Stimulated activated naive CD4-positive, alpha-beta T cell treated with Interleukin-2 at 50 U/mL for 16 hours (primary cell): ENCODE data around the gene SYN1.

Source experiments
- DNase-seq: peaks from one replicate; lab custom pipeline; 2025; lab: John Stamatoyannopoulos, UW

The SYN1 gene

DNA sequence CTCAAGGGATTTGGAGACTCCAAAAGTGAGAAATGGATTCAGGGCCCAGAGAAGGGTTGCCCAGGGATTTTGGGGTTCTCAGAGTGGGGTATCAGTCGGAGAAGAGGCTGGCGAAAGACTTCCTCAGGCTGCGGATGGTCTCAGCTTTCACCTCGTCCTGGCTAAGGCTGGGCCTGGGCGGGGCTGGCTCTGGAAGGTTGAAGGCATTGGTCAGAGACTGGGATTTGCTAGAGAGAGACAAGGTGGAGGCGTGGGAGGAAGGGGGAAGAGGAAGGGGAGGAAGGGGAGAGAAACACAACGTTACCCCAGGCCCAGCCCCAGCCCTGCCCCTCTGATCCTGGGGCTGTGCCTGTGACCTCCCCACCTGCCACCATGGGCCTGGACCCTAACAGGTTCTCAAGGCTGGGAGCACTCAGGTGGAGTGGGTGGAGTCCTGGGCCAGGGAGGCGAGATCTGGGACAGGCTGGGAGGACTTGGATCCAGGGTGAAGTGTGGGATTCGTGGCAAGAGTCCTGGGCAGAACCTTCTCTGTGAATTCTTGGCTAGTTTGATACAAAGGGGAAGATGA, 46.8 kb downstream of the SYN1 start:
- no peak for DNase-seq

DNA sequence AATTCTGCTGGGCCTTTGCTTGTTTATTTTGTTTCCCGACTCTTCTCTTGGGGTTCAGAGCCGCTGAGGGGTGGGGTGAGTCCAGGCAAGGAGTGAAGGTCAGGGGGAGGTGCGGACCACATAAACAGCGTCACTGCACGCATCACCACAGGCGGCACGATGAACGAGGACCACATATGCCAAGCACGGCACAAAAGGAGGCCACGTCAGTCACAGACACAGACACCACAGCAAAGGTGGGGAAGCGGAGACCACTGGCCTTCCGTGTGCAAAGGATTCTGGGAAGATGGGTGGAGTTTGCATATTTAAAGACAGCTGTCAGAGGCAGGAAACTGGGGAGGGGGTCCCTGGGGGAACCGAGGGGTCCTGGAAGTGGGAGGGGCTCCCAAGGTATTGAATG, 47.8 kb downstream of the SYN1 start:
- DNase-seq: no peak

GRCh38 chrX:47571215-47571614, 48.4 kb downstream of the SYN1 start:
- DNase-seq: no peak

GRCh38 chrX:47570794-47571193, 48.9 kb downstream of the SYN1 start:
- DNase-seq: no peak

- DNase-seq: peak; percentile 9
These were observed 50.9 kb downstream of the SYN1 start for GRCh38 chrX:47568656-47569295.

DNA sequence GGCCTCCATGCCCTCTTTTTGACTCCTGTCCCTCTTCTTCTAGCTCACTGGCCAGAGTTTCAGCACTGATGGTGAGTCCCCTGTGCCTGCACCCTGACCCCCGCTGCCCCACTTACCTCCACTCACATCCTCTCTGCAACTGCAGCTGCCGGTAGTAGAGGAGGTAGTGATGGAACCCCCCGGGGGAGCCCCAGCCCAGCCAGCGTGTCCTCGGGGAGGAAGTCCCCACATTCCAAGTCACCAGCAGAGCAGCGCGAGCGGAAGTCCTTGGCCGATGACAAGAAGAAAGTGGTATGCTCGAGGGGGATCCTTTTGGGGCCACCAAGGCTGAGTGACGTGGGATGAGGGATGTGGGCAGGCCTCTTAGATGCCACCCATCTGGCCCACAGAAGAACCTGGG, 52.8 kb downstream of the SYN1 start:
- DNase-seq: no peak

DNA sequence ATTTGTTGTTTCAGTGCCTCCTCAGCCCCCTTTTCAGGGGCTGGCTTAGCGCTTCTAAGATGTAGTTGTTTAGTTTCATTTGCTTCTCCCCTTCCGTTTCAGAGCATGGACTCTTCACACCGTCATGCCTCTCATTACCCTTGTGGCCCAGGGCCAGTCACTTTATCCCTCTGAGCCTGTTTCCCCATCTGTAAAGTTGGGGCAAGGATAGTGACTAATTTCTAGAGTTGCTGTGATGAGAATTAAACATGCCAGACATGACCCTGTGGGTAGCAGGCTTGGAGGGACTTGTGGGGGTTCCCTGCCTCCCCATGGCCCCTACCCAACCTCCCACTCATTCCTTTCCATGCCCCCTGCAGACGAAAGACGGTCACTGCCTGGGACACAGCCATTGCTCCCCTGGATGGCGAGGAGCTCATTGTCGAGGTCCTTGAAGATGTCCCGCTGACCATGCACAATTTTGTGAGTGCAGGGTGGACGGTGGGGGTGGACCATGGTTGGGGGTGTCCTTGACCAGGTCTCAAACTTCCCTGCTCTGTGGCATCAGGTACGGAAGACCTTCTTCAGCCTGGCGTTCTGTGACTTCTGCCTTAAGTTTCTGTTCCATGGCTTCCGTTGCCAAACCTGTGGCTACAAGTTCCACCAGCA, 55.1 kb downstream of the SYN1 start:
- no peak for DNase-seq

- peak; percentile 12 for DNase-seq
These were observed 55.8 kb downstream of the SYN1 start for GRCh38 chrX:47563801-47564315.

DNA sequence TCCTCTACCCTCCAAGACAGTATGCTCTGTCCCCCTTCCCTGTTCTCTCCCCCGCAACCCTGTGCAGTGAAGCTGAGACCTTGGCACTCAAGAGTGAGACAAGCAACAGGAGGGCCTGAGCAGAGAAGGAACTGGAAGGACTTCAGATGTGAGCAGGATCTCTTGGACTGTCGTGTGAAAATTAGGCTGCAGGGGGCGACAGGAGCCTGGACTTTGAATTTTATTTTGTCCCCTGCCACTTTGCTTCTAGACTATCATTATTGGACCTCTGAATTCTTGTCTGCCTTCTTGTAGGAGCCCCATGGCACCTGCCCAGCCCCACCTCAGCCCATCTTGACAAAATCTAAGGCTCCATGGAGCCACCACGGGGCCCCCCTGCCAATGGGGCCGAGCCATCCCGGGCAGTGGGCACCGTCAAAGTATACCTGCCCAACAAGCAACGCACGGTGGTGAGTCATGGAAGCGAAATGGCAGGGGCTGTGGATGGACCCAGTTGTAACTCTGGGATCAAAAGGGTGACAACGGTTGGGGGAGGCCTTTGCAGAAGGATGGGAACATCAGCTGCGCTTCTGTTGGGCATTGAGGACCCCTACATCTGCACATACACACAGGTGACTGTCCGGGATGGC, 56.9 kb downstream of the SYN1 start:
- DNase-seq: no peak

DNA sequence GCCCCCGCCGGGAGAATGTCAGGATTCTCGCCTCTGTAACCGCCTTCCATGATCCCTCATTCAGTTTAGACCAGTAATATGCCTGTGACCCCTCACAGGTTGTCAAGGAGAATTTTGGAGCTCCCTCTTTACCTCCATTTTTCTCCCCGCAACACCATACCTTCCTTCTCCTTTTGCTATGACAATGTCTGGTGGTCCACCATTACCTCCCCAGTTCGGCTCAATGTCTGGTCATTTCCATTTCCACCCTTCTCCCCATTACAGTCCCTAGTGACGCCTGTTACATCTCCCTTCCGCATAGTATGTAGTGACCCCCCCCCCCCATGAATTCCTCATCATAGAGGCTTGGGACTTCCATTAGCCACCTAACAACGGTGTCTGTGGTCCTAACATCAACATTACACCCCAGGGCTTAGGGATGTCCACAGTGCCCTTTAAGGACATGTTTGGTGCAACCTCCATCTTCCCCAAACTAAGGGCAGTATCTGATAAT, 58.0 kb downstream of the SYN1 start:
- no peak for DNase-seq

GRCh38 chrX:47560934-47561658, 58.6 kb downstream of the SYN1 start, which contains the start of gene ARAF:
Gene ARAF, plus strand, starts transcription at chrX:47561205. Its CDS starts 1,763 bp downstream, at chrX:47562968.
- DNase-seq: peak; percentile 94

DNA sequence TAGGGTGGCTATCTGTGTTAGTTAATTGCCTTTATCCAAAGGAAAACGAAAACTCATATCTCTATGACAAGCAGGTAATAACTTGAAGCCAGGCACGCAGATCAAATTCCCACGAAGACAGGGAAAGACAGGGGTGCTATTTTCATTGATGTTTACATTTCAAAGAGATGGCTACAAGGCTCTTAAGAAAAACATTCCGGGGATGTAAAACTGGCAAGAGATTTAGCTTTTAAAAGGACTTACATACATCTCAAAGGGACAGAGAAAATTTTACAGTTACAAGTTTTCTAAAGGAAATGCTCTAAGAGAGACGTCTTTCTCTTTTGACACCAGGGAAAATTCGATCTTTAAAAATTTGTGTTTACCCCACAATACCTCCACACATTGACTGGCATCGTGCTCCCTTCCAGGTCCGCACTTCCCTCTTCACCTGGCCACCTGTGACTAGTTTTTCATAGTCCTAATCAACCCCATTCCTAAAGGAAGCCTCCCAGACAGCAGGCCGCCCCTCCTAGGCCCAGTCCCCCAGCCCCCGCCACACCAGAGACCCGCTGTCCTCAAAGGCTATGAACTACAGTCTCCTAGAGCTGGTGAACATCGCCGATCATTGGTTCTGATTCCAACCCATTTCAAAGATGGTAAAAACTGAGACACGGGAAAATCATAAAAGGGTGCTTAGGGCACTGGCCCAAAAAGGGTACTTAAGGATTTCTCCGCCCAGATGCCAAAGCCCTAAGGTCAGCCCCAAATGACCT, 59.3 kb downstream of the SYN1 start:
- no peak for DNase-seq

DNA sequence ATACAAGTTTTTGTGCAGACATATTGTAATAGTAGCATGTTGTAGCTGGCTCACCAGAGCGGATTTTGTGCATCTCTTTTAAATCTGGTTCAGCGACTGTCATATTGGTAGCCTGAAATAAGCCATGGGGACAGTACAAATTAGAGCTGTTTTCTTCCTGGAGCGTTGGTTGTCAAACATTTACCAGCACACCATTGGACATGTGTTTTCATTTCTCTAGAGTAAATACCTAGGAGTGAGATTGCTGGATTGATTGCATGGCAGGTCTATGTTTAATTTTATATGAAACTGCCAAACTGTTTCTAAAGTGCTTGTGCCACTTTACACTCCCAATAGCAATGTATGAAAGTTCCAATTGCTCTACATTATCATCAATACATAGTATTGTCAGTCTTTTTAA, 61.2 kb downstream of the SYN1 start:
- DNase-seq: no peak

DNA sequence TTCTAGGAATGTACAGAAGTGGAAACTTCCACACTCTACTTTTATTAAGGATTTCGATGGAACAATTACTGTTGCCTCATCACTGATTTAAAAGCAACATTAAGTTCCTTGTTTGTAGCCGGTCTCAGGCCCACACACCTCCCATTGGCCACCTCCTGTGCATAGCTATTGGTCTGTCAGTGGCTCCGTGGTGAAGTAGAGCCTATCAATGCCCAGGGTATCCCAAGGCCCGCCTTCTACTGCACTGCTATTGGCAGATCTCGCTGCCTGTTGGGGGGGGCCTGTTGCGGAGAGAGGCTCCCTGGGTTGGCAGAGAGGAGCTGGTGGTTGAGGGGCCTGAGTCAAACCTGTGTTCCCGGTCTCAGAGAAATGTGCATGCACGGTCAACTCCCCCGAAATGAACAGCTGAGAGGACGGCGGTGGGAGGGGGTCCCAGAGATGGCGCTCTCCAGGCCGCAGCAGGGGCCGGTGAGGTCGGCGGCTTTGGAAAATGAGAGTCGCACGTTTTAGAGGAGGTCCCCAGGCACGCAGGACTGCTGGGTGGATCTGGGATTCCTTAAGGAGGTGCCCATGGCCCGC, 63.5 kb downstream of the SYN1 start:
- peak; percentile 82 for DNase-seq

GRCh38 chrX:47543496-47543895, 76.2 kb downstream of the SYN1 start:
- DNase-seq: no peak

DNA sequence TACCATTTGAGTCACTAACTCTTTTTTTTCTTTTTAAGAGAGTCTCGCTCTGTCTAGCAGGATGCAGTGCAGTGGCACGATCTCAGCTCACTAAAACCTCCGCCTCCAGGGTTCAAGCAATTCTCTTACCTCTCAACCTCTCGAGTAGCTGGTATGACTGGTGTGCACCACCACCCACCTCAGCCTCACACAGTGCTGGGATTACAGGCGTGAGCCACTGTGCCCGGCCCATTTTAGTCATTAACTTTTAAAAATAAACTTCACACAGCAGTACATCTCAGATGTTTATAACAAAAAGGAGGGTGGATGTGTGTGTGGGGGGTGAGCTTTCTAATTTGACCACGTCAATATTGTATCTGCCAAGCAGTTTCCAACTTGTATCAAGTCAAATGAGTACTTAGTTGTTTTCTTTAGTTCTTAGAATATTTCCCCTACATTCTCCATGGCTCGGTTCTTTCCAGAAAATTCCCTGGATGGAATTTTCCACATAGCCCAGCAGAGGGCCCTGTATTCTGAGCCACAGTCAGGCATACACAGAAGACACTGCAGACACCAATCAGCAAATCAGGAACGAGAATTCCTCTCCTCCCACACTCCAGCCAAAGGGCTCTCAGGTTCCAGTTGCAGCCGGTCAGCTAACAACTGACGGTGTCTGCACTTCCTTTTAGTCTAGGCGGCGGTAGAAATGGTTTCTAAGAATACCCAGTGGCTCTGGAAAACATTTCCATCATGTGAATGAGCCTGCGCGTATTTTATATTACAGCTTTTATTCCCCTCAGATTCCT, 78.7 kb downstream of the SYN1 start:
- no peak for DNase-seq

DNA sequence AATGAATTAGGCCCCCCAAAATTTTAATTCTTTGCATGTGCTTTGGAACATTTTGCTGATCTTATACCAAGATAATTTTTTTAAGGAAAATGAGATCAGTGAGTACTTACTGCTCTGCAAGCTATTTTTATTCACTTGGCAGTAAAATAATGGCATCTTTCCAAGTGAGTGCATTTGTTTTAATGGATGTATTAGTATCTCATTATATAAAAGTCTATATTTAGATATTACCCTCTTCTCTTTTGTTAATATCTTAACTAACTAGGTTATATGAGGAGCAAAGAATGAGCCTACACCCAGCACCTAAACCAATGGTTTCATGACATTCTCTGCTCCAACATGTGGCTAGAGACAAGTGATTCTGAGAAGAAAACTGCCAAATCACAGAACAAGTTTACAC, 79.8 kb downstream of the SYN1 start:
- DNase-seq: no peak

GRCh38 chrX:47530049-47530448, 89.6 kb downstream of the SYN1 start:
- no peak for DNase-seq

- no peak for DNase-seq
These were observed 90.1 kb downstream of the SYN1 start for GRCh38 chrX:47529548-47529947.

GRCh38 chrX:47523713-47524166, 95.9 kb downstream of the SYN1 start:
- no peak for DNase-seq
